Measurements from ENCODE around the gene ECE1. TPM values are rescaled to one million over a fixed set of nuclear protein-coding genes. Genes with fewer than 3 reads are reported as not detected.

The ECE1 gene
- total and polyA plus RNA-seq, 2 of the 8 experiments (the other 6 are each of a cell fraction or from before 2014, with no cell fraction given) = 21.4 to 36.8 TPM

- DNase-seq (ENCODE audit: low read depth in 1 of 2, low spot score in 2 of 2) (no peak), FAIRE-seq (no peak)
- Histone ChIP-seq H3K23me2 (ENCODE audit: low read depth, low read length) (no peaks in the 10 kb centered on the region), H3K4me3 (ENCODE audit: extremely low read depth in 1 of 4, insufficient read depth in 2 of 4, low read depth in 3 of 4, low read length in 4 of 4) (no peak overlapping the region), H3K14ac (ENCODE audit: insufficient read length) (no peak overlapping the region), H3K9ac (replicated peaks in 1 of 4; ENCODE audit: extremely low read depth in 1 of 4, low read depth in 3 of 4, low read length in 3 of 4) (no peak overlapping the region), H3K18ac (ENCODE audit: extremely low read depth, low read length) (no peak overlapping the region), H3K79me2 (ENCODE audit: control insufficient read depth in 1 of 2, insufficient read depth in 2 of 2, low read length in 2 of 2) (no peaks in the 10 kb centered on the region), H3K4me2 (ENCODE audit: insufficient read depth in 1 of 2, low read depth in 2 of 2, low read length in 2 of 2) (no peak overlapping the region), H2BK12ac (ENCODE audit: low read depth, low read length) (no peak overlapping the region), H3K79me1 (ENCODE audit: low read depth, low read length) (no peaks in the 10 kb centered on the region), H3K27ac (ENCODE audit: low read depth, low read length) (no peak overlapping the region), H2BK20ac (ENCODE audit: low read length) (no peak overlapping the region), H3K4ac (replicated peaks; ENCODE audit: insufficient read length, low read depth, low read length) (no peak overlapping the region), H4K8ac (ENCODE audit: extremely low read depth, insufficient read depth, low read length) (no peak overlapping the region), H4K20me1 (replicated peaks in 1 of 2; ENCODE audit: control insufficient read depth in 1 of 2, insufficient read depth in 2 of 2, low read length in 2 of 2) (peaks cover 0 to 4% of the 10 kb centered on the region in 2 experiments), H3K27me3 (replicated peaks in 1 of 4; ENCODE audit: control insufficient read depth in 3 of 4, extremely low read depth in 1 of 4, insufficient read depth in 3 of 4, low read length in 3 of 4) (no peaks in the 10 kb centered on the region), H2BK120ac (replicated peaks; ENCODE audit: low read depth, low read length) (no peak overlapping the region), H2AK5ac (ENCODE audit: low read depth, low read length) (no peak overlapping the region), H4K5ac (ENCODE audit: insufficient read length, low read depth, low read length) (no peak overlapping the region), H3K56ac (replicated peaks; ENCODE audit: insufficient read length, low read depth, low read length) (no peak overlapping the region), H3K9me3 (ENCODE audit: insufficient read depth in 2 of 2, low read depth in 1 of 2, low read length in 1 of 2) (no peaks in the 10 kb centered on the region), H3K4me1 (replicated peaks in 1 of 4; ENCODE audit: control insufficient read depth in 3 of 4, insufficient read depth in 4 of 4, low read length in 3 of 4) (peaks cover 0 to 8% (median 5%) of the 10 kb centered on the region in 4 experiments; a peak in 4 of 7 replicates), H2BK15ac (ENCODE audit: low read length) (no peak overlapping the region), H2AFZ (ENCODE audit: low read length) (no peak overlapping the region), H3K36me3 (ENCODE audit: control insufficient read depth in 2 of 4, insufficient read depth in 4 of 4, low read length in 3 of 4) (peaks cover 0 to 5% (median 0%) of the 10 kb centered on the region in 4 experiments; a peak in 2 of 8 replicates), H2BK5ac (ENCODE audit: low read depth, low read length) (no peak overlapping the region), H3K23ac (ENCODE audit: insufficient read length) (no peak overlapping the region), H4K91ac (replicated peaks; ENCODE audit: insufficient read length, low read length) (no peak overlapping the region)
- WGBS, 2 experiments (ENCODE audit: extremely low coverage in 1 of 2, insufficient coverage in 1 of 2, insufficient read length in 1 of 2, insufficient replicate concordance in 2 of 2, low coverage in 1 of 2, low lambda C conversion rate in 2 of 2, missing lambda C conversion rate in 1 of 2) = 96% methylated on average over 10 of the region's 10 CpGs; no CpG with 5 or more reads in 1 of the 2 experiments
- ChIA-PET CTCF (ENCODE audit: partially characterized antibody) (interaction anchor here (0.9 to 13.8 kb wide), 8 partner anchors 9 to 300 kb away, joined by 3 to 199 read pairs (median 6); no protein-coding TSS in a partner anchor), POLR2A (ENCODE audit: partially characterized antibody) (interaction anchor here (1.1 kb wide), 1 partner anchor 353 kb away, joined by 3 read pairs; no protein-coding TSS in a partner anchor)
- TF ChIP-seq CREB1 (IDR thresholded peaks at IDR 0.05) = no peak
- no peak for TF ChIP-seq POLR2AphosphoS5 (IDR thresholded peaks at IDR 0.05; ENCODE audit: low read depth, low read length)
- TF ChIP-seq POLR2A (IDR thresholded peaks at IDR 0.05; ENCODE audit: control extremely low read depth in 1 of 2, low read depth in 2 of 2, low read length in 2 of 2) = no peak
- TF ChIP-seq POU5F1 (IDR thresholded peaks at IDR 0.05; ENCODE audit: low read depth, low read length) = no peak
- no peak for TF ChIP-seq CBX8 (IDR thresholded peaks at IDR 0.05; ENCODE audit: borderline replicate concordance, low read depth, low read length)
- TF ChIP-seq ASH2L (IDR thresholded peaks at IDR 0.05; ENCODE audit: low read length) = no peak
- TF ChIP-seq SUZ12 (IDR thresholded peaks at IDR 0.05; ENCODE audit: low read length) = no peak
- no peak for TF ChIP-seq USF2 (IDR thresholded peaks at IDR 0.05; ENCODE audit: low read length)
- TF ChIP-seq RAD21 (IDR thresholded peaks at IDR 0.05 in 1 of 2, conservative IDR thresholded peaks at IDR 0.05 in 1 of 2; ENCODE audit: low read depth in 2 of 2, low read length in 2 of 2) = no peak
- no peak for TF ChIP-seq RNF2 (IDR thresholded peaks at IDR 0.05; ENCODE audit: borderline replicate concordance, low read depth, low read length, missing control alignments, poor library complexity, severe bottlenecking)
- TF ChIP-seq TBP (IDR thresholded peaks at IDR 0.05; ENCODE audit: low read depth, low read length) = no peak
- no peak for TF ChIP-seq SP1 (IDR thresholded peaks at IDR 0.05; ENCODE audit: low read depth, low read length)
- no peak for TF ChIP-seq SRF (IDR thresholded peaks at IDR 0.05; ENCODE audit: low read depth, low read length)
- no peak for TF ChIP-seq KDM5A (IDR thresholded peaks at IDR 0.05; ENCODE audit: low read length)
Observed at GRCh38 chr1:21240706-21241105, 49.6 kb downstream of the ECE1 start.
